ENCODE measurements around the gene PLCL2.

PLCL2 gene

GRCh38 chr3:16937326-16937845 is 52.6 kb downstream of the PLCL2 start:
- H3K4me3 ChIP-seq (ENCODE audit: low read depth, low read length), result no peak overlapping the region
- no peak for DNase-seq (ENCODE audit: low read depth)
- TF ChIP-seq CTCF (IDR thresholded peaks at IDR 0.05; ENCODE audit: low read depth, low read length), result no peak
- TF ChIP-seq MYC (IDR thresholded peaks at IDR 0.05; ENCODE audit: low read depth, low read length), result no peak
- no peak for TF ChIP-seq MAX (IDR thresholded peaks at IDR 0.05; ENCODE audit: low read depth, low read length)
- no peak for TF ChIP-seq POLR2A (IDR thresholded peaks at IDR 0.05; ENCODE audit: extremely low read depth, insufficient read length)

GRCh38 chr3:16940769-16941700 is 56.3 kb downstream of the PLCL2 start:
- TF ChIP-seq CTCF (IDR thresholded peaks at IDR 0.05; ENCODE audit: low read depth, low read length) (no peak), MYC (IDR thresholded peaks at IDR 0.05; ENCODE audit: low read depth, low read length) (no peak), POLR2A (IDR thresholded peaks at IDR 0.05; ENCODE audit: extremely low read depth, insufficient read length) (no peak)
- no peak for DNase-seq (ENCODE audit: low read depth)
- H3K4me3 ChIP-seq (ENCODE audit: low read depth, low read length), result no peak overlapping the region

- no peak for DNase-seq (ENCODE audit: low read depth)
- TF ChIP-seq MYC (IDR thresholded peaks at IDR 0.05; ENCODE audit: low read depth, low read length) (no peak), MAX (IDR thresholded peaks at IDR 0.05; ENCODE audit: low read depth, low read length) (no peak), POLR2A (IDR thresholded peaks at IDR 0.05; ENCODE audit: extremely low read depth, insufficient read length) (no peak), CTCF (IDR thresholded peaks at IDR 0.05; ENCODE audit: low read depth, low read length) (no peak)
- no peak overlapping the region for H3K4me3 ChIP-seq (ENCODE audit: low read depth, low read length)
Observed at GRCh38 chr3:16942955-16943354, 58.2 kb downstream of the PLCL2 start.

DNA sequence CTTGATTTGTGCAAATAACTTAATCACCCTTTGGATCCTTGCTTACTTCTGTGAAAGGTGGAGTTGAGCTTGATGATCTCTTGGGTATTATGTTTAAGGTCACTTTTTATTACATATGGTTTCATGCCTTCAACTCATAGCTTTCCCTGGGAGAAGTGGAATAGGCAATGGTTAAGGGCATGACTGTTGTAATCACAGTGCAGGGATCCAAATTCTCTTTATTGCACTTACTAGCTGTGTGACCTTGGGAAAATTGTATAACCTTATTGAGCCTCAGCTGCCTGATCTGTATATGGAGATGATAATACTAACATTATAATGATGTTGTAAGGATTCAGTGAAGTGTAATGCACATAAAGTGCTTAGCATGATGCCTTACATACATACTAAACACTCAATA is 59.1 kb downstream of the PLCL2 start:
- DNase-seq (ENCODE audit: low read depth), result no peak
- H3K4me3 ChIP-seq (ENCODE audit: low read depth, low read length), result no peak overlapping the region
- no peak for TF ChIP-seq CTCF (IDR thresholded peaks at IDR 0.05; ENCODE audit: low read depth, low read length)
- TF ChIP-seq POLR2A (IDR thresholded peaks at IDR 0.05; ENCODE audit: extremely low read depth, insufficient read length), result no peak
- no peak for TF ChIP-seq MAX (IDR thresholded peaks at IDR 0.05; ENCODE audit: low read depth, low read length)
- no peak for TF ChIP-seq MYC (IDR thresholded peaks at IDR 0.05; ENCODE audit: low read depth, low read length)

- DNase-seq (ENCODE audit: low read depth), result no peak
- TF ChIP-seq MYC (IDR thresholded peaks at IDR 0.05; ENCODE audit: low read depth, low read length), result no peak
- no peak for TF ChIP-seq CTCF (IDR thresholded peaks at IDR 0.05; ENCODE audit: low read depth, low read length)
- TF ChIP-seq MAX (IDR thresholded peaks at IDR 0.05; ENCODE audit: low read depth, low read length), result no peak
- no peak for TF ChIP-seq POLR2A (IDR thresholded peaks at IDR 0.05; ENCODE audit: extremely low read depth, insufficient read length)
- H3K4me3 ChIP-seq (ENCODE audit: low read depth, low read length), result no peak overlapping the region
Observed at GRCh38 chr3:16944356-16944755, 59.6 kb downstream of the PLCL2 start.

All from NB4 (cell line).